Right atrium auricular region (tissue), 2 donors: Measurements from ENCODE around the gene TMEM123. TPM values are rescaled to one million over a fixed set of nuclear protein-coding genes. Genes with fewer than 3 reads are reported as not detected.

Experiments used
- DNase-seq: peaks from one replicate; pipeline ENCODE4 v3.0.0-alpha.2; 2019; ENCODE audit warnings: low spot score
- H3K27ac ChIP-seq, 2 donors: fragments of 200-600 bp; sonication (generic); 1 replicate in 1 of 2; 2 replicates in 1 of 2; pipeline ENCODE4 v1.5.1; 2016 to 2019
- H3K27me3 ChIP-seq, 2 donors: fragments of 200-600 bp; sonication (generic); one replicate each; pipeline versions ENCODE4 v1.5.1 to v1.6.0; 2017 to 2019
- H3K36me3 ChIP-seq: fragments of 200-600 bp; sonication (generic); one replicate; pipeline ENCODE4 v1.5.1; 2016
- H3K4me1 ChIP-seq, 2 donors: fragments of 200-600 bp; sonication (generic); one replicate each; pipeline versions ENCODE4 v1.5.1 to v1.6.0; 2017 to 2019
- H3K4me3 ChIP-seq, 2 donors: fragments of 200-600 bp; sonication (generic); 1 replicate in 1 of 2; 2 replicates in 1 of 2; pipeline ENCODE4 v1.5.1; 2017 to 2019; ENCODE audit warnings: mild to moderate bottlenecking in 1 of 2, moderate library complexity in 1 of 2
- H3K9me3 ChIP-seq, 2 donors: fragments of 200-600 bp; sonication (generic); one replicate each; pipeline ENCODE4 v1.5.1; 2019
- total RNA-seq, 2 donors: library from RNA; depleted of rRNA; stranded (reverse); fragments of >200 nt; gene quantifications; one replicate each; pipeline ENCODE4 v1.1.0, GENCODE V29; 2016
- TF ChIP-seq, protein P1 (sequence below), 2 donors: fragments of 200-600 bp; sonication (generic); IDR thresholded peaks; one replicate each; pipeline ENCODE4 v1.5.1; 2019; ENCODE audit warnings: antibody characterized with exemption in 2 of 2

Gene TMEM123
- total RNA-seq, 2 donors from 2014 or later: 72.8 to 80.7 TPM

DNA sequence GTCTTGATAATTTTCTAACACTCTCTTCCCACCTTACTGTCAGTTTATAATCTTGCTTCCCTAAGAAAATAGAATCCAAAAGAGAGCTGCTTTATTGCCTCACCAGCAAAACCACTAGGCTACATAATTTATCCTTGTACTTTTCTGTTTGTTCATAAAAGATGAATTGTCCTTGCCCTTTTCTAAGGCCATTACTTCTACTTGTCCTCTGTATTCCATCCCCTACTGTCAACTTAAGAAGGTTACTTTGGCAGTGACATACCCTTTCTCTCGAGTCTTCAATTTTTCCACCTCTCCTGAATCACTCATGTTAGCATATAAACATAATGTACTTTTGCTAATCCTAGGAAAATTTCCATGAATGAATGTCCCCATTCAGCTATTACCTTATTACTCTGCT, 87.6 kb downstream of the TMEM123 start:
- H3K27me3 ChIP-seq: no peaks in the 10 kb centered on the region
- no peak for DNase-seq
- no peaks in the 10 kb centered on the region for H3K4me1 ChIP-seq
- H3K36me3 ChIP-seq: peaks cover 54% of the 10 kb centered on the region
- no peak overlapping the region for H3K27ac ChIP-seq
- peaks cover 0 to 6% of the 10 kb centered on the region in 2 donors for H3K9me3 ChIP-seq
- H3K4me3 ChIP-seq: no peak overlapping the region
- TF ChIP-seq, protein P1, sequence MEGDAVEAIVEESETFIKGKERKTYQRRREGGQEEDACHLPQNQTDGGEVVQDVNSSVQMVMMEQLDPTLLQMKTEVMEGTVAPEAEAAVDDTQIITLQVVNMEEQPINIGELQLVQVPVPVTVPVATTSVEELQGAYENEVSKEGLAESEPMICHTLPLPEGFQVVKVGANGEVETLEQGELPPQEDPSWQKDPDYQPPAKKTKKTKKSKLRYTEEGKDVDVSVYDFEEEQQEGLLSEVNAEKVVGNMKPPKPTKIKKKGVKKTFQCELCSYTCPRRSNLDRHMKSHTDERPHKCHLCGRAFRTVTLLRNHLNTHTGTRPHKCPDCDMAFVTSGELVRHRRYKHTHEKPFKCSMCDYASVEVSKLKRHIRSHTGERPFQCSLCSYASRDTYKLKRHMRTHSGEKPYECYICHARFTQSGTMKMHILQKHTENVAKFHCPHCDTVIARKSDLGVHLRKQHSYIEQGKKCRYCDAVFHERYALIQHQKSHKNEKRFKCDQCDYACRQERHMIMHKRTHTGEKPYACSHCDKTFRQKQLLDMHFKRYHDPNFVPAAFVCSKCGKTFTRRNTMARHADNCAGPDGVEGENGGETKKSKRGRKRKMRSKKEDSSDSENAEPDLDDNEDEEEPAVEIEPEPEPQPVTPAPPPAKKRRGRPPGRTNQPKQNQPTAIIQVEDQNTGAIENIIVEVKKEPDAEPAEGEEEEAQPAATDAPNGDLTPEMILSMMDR (IDR thresholded peaks at IDR 0.05): no peak

DNA sequence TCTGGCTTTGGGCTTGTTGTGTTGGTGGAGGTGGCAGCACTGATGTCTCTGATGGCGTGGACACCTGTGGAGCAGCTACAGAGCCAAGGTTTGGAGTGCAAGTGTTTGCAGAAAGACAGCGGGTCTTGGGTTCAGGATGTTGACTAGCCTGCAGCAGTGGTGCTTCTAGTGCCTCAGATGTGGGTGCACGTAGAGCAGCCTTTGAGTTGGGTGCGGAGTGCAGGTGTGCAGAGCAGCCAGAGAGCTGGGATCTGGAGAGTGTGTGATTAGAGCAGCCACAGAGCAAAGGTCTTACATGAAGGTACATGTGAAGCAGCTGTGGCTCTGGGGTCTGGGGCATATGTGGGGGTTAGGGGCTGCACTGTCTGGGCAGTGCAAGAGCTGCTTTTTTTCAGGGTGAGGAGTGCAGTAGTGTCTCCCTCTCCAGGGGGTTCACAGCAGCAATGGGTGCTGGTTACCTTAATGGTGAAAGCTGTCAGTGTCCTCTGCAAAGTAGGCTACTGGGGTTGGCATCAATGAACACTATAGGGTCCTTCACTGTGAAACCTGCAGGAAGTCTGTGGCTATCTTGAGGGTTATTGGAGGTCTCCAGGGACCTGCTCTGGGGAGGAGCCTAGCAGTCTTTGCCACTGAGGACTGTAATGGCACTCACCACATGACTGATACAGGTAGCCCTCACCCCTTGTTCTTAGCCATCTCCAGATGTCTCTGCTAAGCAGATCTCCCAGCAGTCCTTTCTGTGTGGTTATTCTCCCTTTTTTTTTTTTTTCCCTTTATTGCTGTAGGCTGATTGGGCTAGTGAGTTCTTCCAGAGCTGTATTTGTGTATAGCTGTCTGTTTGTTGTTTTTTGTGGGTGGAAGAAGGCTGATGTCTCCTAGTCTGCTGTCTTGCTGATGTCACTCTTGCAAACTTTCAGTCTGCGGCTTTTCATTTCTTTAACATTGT, 91.2 kb downstream of the TMEM123 start:
- TF ChIP-seq, protein P1 (IDR thresholded peaks at IDR 0.05): no peak
- Histone ChIP-seq H3K27me3 (no peaks in the 10 kb centered on the region), H3K9me3 (peaks cover 0 to 7% of the 10 kb centered on the region in 2 donors), H3K27ac (no peak overlapping the region), H3K4me1 (no peaks in the 10 kb centered on the region), H3K36me3 (peaks cover 53% of the 10 kb centered on the region), H3K4me3 (no peak overlapping the region)
- no peak for DNase-seq

DNA sequence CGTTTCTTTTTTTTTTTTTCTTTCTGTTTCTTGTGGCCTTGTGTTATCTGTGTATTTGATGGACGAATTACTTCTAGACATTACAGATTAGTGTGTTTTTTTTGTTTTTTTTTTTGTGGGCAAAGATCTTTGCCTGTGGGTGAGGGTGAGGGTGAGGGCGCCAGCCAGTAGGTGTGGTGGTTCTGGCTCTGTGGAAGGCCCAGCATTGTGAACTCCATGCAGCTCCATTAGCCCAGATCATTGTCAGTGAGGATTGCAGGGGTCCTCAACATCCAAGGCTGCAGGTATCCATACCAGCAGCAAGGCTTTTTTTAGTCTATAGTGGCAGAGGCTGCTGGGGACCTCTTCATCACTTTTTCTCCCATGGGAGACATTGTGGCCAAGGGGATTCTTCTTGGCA, 91.9 kb downstream of the TMEM123 start:
- TF ChIP-seq, protein P1 (IDR thresholded peaks at IDR 0.05): no peak
- H3K9me3 ChIP-seq: peaks cover 0 to 7% of the 10 kb centered on the region in 2 donors
- H3K27me3 ChIP-seq: no peaks in the 10 kb centered on the region
- H3K4me1 ChIP-seq: no peaks in the 10 kb centered on the region
- no peak overlapping the region for H3K27ac ChIP-seq
- H3K36me3 ChIP-seq: peaks cover 53% of the 10 kb centered on the region
- no peak for DNase-seq
- H3K4me3 ChIP-seq: no peak overlapping the region

DNA sequence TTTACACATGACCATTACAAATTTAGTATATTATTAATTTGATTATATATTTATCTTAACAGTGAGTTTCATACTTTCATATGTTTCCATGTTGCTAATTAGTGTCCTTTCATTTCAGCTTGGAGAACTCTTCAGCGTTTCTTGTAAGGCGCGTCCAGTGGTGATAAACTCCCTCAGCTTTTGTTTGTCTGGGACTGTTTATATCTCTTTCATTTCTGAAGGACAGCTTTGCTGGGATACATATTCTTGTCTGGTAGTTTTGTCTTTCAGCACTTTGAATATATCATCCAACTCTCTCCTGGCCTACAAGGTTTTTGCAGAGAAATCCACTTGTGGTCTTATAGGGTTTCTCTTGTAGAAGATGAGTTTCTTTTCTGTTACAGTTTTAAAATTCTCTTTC, 93.2 kb downstream of the TMEM123 start:
- TF ChIP-seq, protein P1 (IDR thresholded peaks at IDR 0.05): no peak
- DNase-seq: no peak
- Histone ChIP-seq H3K36me3 (peaks cover 43% of the 10 kb centered on the region), H3K9me3 (peaks cover 0 to 7% of the 10 kb centered on the region in 2 donors), H3K4me1 (no peaks in the 10 kb centered on the region), H3K27me3 (no peaks in the 10 kb centered on the region), H3K27ac (no peak overlapping the region), H3K4me3 (no peak overlapping the region)

DNA sequence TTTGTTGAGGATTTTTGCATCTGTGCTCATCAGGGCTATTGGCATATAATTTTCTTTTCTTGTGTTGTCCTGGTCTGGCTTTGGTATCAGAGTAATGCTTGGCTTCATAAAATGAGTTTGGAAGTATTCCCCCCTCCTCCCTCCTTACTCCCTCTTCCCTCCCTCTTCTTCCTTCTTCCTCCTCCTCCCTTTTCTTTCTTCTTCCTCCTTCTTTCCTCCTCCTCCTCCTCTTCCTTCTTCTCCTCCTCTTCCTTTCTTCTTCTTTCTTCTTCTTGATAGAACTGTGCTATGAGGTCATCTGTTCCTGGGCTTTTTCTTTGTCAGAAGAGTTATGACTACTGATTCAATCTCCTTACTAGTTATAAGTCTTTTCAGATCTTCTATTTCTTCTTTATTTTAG, 95.4 kb downstream of the TMEM123 start:
- Histone ChIP-seq H3K4me1 (no peaks in the 10 kb centered on the region), H3K4me3 (no peak overlapping the region), H3K27me3 (no peaks in the 10 kb centered on the region), H3K9me3 (peaks cover 0 to 7% of the 10 kb centered on the region in 2 donors), H3K27ac (no peak overlapping the region), H3K36me3 (peaks cover 27% of the 10 kb centered on the region)
- TF ChIP-seq, protein P1 (IDR thresholded peaks at IDR 0.05): no peak
- no peak for DNase-seq
